Measurements from ENCODE around the gene CRYBG1.
"Not testable (repeated sequence)": the region's sequence is repeated elsewhere in the genome, so short reads cannot be mapped to it uniquely, and the experiment has no call there.

The CRYBG1 gene

DNA sequence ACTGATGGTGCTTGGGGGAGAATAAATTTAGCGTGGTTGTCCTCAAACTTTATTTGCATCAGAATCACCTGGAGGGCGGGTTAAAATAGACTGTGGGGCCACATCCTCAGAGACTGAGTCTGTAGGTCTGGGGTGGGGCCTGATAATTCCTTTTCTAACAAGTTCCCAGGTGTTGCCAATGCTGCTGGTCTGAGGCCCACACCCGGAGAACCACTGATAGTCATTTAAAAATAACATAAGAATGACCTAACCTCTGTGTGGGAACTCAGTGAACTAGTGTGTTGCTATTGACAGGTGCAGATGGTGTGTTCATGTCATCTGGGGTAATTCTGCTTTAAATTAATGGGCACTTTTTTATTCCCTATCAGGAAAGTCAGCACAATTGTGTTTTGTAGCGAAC, 204.0 kb downstream of the CRYBG1 start:
- no peak overlapping the region for H3K4me3 Mint-ChIP-seq
- peaks cover 10% of the 10 kb centered on the region for H3K4me1 Mint-ChIP-seq
- H3K27ac Mint-ChIP-seq, result peak overlapping the region in 1 of 2 donors; percentile 36
- no peaks in the 10 kb centered on the region for H3K27me3 Mint-ChIP-seq
- no peaks in the 10 kb centered on the region for H3K9me3 Mint-ChIP-seq
- no peak for DNase-seq
- no peak for ATAC-seq

DNA sequence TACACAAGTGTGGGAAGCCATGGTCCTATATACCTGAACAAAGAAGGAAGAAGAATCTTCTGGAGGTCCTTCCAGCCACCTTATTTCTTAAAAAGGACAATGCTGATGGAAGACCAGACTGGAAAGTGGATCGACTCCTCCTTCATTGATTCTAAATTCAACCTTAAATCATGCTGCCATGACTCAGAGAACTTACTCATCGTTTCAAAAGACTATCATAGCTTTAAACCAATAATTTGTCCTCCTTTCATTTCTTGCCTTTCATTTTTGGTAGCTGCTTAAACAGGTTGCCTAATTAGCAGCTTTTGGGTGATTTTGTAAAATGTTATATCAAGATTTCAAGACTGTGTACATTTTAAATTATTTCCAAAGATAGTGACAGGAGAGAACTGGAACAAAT, 208.0 kb downstream of the CRYBG1 start:
- DNase-seq (no peak), ATAC-seq (no peak)
- H3K4me1 Mint-ChIP-seq, result no peaks in the 10 kb centered on the region
- no peaks in the 10 kb centered on the region for H3K9me3 Mint-ChIP-seq
- no peak overlapping the region for H3K27ac Mint-ChIP-seq
- H3K27me3 Mint-ChIP-seq, result no peaks in the 10 kb centered on the region
- H3K4me3 Mint-ChIP-seq, result no peak overlapping the region

DNA sequence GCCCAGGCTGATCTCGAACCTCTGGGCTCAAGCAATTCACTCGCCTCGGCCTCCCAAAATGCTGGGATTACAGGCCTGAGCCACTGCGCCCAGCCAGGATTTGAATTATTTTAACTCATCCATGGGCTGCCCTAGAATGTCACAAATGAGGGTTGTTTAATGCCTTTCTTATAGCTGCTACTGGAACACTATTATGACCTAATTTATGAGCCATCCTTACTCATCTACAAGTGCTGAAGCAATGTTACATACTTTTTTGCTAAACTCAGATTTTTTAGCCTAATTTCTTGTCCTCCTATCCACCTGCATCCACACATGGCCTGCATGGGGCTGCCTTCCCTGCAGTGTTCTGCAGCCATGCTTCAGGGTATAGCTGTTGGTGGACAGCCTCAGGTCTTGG, 208.9 kb downstream of the CRYBG1 start:
- no peak for DNase-seq
- H3K4me3 Mint-ChIP-seq, result no peak overlapping the region
- H3K9me3 Mint-ChIP-seq, result no peaks in the 10 kb centered on the region
- peaks cover 2% of the 10 kb centered on the region for H3K4me1 Mint-ChIP-seq
- peak overlapping the region in 1 of 2 donors; percentile 45 for H3K27ac Mint-ChIP-seq
- no peaks in the 10 kb centered on the region for H3K27me3 Mint-ChIP-seq
- no peak for ATAC-seq

DNA sequence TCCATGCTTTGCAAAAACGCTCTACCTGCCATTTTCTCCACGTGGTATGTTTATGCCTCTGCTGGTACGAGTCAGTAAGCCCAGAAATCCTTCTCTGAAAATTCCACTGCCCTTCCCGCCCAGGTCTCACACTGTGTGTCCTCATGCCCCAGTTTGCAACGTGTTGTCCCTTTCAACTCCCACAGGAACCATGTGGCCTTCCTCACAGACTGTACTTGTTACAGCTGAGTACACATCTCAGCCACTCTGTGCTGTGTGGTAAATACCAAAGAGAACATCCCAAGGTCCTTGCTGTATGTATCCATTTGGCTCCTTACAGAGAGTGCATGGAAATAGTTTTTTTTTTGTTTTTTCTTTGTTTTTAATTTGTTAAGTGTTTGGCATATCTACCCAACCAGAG, 211.9 kb downstream of the CRYBG1 start:
- DNase-seq (no peak), ATAC-seq (no peak)
- no peaks in the 10 kb centered on the region for H3K9me3 Mint-ChIP-seq
- H3K4me3 Mint-ChIP-seq, result no peak overlapping the region
- H3K27ac Mint-ChIP-seq, result no peak overlapping the region
- no peaks in the 10 kb centered on the region for H3K27me3 Mint-ChIP-seq
- peaks cover 13% of the 10 kb centered on the region for H3K4me1 Mint-ChIP-seq

DNA sequence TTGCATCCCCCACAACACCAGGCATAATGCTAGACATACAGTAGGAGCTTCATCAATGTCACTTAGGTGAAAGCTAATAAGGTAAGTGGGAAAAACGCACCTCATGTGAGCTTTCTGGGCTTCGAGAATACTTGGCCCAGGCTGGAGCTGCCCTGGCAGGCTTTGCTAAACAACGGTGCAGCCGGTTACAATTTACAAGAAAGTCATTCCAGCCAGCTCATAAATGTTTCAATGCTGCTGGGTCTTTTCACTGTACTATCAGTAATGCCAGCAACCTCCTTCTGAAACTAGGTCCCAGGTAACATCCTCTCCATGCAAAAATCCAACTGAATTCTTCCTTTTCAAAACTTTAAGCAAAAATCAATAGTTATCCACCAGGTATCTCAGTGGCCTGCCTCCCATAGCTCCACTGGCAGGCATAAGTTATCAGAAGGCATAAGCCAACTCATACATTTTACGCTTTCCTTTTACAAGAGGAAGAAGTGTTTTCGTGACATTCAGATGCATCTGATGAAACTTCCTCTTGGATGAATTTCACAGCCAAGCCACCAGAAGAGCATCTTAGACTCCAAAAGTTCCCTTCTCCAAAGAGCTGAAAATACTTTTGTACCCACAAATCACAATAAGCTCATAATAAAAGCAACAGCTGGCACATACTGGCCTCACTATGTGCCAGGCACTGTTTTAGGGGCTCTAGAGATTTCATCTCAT, 212.5 kb downstream of the CRYBG1 start:
- Mint-ChIP-seq H3K27me3 (no peaks in the 10 kb centered on the region), H3K9me3 (no peaks in the 10 kb centered on the region), H3K4me1 (peaks cover 13% of the 10 kb centered on the region), H3K4me3 (no peak overlapping the region), H3K27ac (no peak overlapping the region)
- DNase-seq (no peak), ATAC-seq (no peak)

DNA sequence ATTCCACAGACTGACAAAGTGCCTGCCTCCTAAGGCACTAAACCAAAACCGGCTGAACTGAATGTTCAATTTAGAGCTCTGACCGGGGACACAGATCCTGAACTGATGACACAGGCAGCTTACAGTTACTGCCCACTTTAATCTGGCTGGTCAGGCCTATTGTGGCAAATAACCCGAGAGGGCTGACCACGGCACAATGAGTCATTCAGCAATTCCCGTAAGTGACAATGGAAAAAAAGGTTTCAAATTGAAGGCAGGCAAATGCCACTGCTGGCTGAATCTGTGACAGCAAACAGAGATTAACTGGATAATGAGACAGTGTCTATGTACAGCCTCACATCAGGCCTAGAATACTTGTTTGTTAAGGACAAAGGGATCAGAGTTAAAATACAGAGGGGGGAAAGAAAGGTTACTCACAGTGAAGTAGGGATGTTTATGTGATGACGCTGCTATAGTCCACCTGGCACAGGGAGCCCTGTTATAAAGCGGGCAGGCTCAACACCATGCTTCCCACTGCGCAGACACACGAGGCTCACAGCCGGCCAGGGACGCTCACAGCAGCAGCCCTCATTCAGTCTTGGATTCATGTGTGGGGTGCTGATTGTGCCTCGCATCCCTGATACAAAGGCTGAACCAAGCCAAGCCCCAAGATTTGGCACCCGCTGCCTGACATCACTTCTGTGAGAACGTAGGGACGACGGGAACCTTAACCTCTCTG, 214.4 kb downstream of the CRYBG1 start:
- DNase-seq (no peak), ATAC-seq (peak; percentile 18)
- peak overlapping the region in 1 of 2 donors; percentile 43 for H3K27ac Mint-ChIP-seq
- H3K9me3 Mint-ChIP-seq, result no peaks in the 10 kb centered on the region
- H3K4me3 Mint-ChIP-seq, result no peak overlapping the region
- H3K4me1 Mint-ChIP-seq, result peaks cover 13% of the 10 kb centered on the region
- no peaks in the 10 kb centered on the region for H3K27me3 Mint-ChIP-seq

DNA sequence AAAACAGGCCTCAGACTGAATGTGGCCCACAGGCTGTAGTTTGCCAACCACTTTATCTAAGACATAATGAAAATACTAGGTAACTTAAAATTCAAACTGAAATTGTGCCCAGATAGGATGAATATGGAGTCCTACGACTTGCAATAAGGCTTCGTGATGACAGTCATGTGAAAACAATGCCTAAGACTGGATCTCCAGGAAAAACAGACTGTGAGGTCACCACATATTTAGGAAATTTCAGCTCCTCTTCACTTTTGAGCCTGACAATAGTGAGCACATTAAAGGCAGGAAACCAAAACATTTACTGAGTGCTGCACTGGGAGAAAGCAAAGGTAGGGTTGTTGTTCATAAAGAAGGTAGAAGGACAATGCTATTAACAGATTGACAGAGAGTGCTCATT, 218.8 kb downstream of the CRYBG1 start:
- H3K4me3 Mint-ChIP-seq, result no peak overlapping the region
- no peak for DNase-seq
- H3K27me3 Mint-ChIP-seq, result no peaks in the 10 kb centered on the region
- H3K27ac Mint-ChIP-seq, result no peak overlapping the region
- no peaks in the 10 kb centered on the region for H3K9me3 Mint-ChIP-seq
- H3K4me1 Mint-ChIP-seq, result peaks cover 13% of the 10 kb centered on the region
- ATAC-seq, result no peak

DNA sequence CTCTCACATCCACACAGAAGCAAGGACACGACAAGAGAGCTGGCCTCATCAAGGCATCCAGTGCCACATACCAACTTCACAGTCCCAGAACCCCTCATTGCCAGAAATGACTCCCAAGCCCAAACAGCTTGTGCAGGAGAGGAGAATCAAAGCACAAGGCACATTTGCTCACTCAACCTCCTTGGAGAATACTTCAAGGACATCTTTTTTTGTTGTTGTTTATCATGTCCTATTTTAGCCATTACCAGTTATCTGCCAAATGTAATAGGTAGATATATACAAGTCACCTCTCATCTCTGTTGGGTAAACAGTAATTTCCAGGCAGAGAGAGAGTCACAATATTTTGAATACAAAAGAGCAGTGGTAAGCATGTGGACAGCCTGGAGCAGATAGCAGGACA, 221.0 kb downstream of the CRYBG1 start:
- ATAC-seq, result no peak

DNA sequence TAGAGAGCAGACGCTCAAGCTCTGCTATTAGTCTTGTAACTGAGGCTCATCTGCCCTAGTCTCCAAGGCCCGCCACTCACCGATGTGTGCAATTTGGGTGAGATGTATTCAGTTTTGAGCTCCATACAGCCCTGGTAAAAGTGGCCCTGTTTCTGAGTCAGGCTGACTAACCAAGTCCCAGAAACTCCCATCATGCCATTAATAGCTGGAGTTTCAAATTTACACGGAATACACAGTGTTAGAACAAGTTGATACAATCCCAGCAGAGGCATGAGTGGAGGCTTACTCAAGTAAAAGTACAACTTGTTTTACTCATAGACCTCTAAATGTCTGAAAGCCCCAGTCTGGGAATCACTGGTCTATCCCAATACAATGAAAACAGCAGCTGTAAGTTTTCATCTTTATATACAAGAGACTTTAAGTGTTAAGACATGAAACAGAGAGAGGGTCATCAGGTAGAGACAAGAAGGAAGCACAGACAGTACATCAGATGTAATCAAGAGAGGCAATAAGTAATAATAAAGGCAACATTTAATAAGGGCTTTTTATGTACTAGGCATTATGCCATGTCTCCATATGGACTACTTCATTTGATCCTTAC, 226.4 kb downstream of the CRYBG1 start:
- Mint-ChIP-seq H3K4me3 (no peak overlapping the region), H3K9me3 (no peaks in the 10 kb centered on the region), H3K27me3 (no peaks in the 10 kb centered on the region), H3K27ac (peak overlapping the region in 1 of 2 donors; percentile 28), H3K4me1 (peaks cover 5% of the 10 kb centered on the region)
- DNase-seq (no peak), ATAC-seq (no peak)

More for the DNA sequence above, 221.0 kb downstream of the CRYBG1 start:
- no peak overlapping the region for H3K4me3 Mint-ChIP-seq
- H3K9me3 Mint-ChIP-seq, result no peaks in the 10 kb centered on the region
- no peak overlapping the region for H3K27ac Mint-ChIP-seq
- H3K27me3 Mint-ChIP-seq, result no peaks in the 10 kb centered on the region
- H3K4me1 Mint-ChIP-seq, result no peaks in the 10 kb centered on the region
- DNase-seq, result no peak

DNA sequence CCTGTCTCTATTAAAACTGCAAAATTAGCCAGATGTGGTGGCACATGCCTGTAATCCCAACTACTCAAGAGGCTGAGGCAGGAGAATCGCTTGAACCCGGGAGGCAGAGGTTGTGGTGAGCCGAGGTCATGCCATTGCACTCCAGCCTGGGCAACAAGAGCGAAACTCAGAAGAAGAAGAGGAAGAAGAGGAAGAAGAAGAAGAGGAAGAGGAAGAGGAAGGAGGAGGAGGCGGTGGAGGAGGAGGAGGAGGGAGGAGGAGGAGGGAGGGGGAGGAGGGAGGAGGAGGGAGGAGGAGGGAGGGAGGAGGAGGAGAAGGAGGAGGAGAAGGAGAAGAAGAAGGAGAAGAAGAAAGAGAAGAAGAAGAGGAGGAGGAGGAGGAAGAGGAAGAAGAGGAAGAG, 228.4 kb downstream of the CRYBG1 start:
- H3K4me1 Mint-ChIP-seq, H3K4me3 Mint-ChIP-seq, H3K9me3 Mint-ChIP-seq, H3K27me3 Mint-ChIP-seq, H3K27ac Mint-ChIP-seq, DNase-seq, ATAC-seq: not testable (repeated sequence)

DNA sequence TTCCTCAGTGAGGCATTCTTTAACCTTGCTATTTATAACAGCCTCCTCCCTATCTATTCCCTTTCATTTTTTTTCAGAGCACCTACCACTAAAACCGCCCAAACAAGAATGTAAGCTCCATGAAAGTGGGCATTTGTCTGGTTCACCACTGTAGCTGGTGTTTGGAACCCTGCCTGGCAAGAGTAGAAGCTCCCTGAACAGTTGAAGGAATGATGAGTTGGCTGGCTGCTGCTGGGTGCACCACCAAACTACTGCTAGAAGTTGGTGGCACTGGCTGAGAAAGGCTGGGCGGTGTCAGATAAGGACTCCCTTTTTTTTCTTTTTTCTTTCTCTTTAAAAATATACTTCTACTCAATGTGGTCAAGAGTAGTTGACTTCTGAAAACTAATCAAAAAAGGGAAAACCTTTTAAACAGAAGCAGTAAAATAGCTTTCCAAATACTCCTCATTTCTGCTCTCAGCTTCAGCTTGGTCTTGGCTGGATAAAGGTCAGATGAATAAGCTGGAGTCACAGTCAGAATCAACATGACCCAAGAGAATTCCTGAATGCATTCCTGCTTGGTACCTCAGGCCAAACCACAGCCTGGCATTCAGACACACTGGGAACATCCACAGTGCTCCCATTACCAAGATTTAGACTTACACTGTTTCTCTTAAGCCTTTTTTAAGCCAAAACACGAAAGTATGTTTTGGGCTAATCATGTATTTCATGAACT, 230.8 kb downstream of the CRYBG1 start:
- ATAC-seq (no peak), DNase-seq (no peak)
- H3K4me3 Mint-ChIP-seq, result no peak overlapping the region
- H3K9me3 Mint-ChIP-seq, result no peaks in the 10 kb centered on the region
- peaks cover 5% of the 10 kb centered on the region for H3K4me1 Mint-ChIP-seq
- no peak overlapping the region for H3K27ac Mint-ChIP-seq
- no peaks in the 10 kb centered on the region for H3K27me3 Mint-ChIP-seq

DNA sequence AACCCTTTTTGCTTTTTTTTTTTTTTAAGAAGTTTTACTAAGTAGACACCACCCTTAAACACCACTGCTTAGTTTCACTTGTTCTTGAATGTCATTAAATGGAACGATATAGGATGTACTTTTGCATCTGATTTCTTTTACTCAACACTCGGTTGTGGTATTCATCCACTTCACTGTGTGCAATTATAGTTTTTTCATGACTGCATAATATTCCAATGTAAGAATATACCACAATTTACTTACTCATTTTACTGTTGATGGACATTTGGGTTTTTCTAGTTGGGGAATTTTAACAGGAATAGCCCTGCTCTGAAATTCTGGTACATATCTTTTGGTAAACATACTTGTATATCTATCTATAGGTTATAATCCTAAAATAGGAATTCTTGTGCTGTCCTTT, 238.9 kb downstream of the CRYBG1 start:
- no peaks in the 10 kb centered on the region for H3K27me3 Mint-ChIP-seq
- H3K4me1 Mint-ChIP-seq, result no peaks in the 10 kb centered on the region
- H3K4me3 Mint-ChIP-seq, result no peak overlapping the region
- DNase-seq (no peak), ATAC-seq (no peak)
- H3K27ac Mint-ChIP-seq, result no peak overlapping the region
- H3K9me3 Mint-ChIP-seq, result no peaks in the 10 kb centered on the region

DNA sequence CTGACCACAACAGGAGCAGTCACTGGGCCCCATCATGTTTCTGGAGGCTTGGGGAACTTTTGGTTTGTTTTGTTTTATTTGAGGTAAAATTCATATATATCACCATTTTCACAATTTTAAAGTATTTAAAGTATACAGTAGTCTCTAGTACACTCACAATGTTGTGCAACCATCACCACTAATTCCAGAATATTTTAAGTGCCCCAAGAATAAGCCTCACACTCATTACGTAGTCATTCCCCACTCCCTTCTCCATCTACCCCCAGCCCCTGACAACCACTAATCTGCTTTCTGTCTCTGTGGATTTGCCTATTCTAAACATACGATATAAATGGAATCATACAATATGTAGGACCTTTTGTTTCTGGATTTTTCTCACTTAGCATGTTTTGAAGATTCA, 239.8 kb downstream of the CRYBG1 start:
- Mint-ChIP-seq H3K4me1 (no peaks in the 10 kb centered on the region), H3K27me3 (no peaks in the 10 kb centered on the region), H3K9me3 (no peaks in the 10 kb centered on the region), H3K4me3 (no peak overlapping the region), H3K27ac (no peak overlapping the region)
- DNase-seq (no peak), ATAC-seq (no peak)

DNA sequence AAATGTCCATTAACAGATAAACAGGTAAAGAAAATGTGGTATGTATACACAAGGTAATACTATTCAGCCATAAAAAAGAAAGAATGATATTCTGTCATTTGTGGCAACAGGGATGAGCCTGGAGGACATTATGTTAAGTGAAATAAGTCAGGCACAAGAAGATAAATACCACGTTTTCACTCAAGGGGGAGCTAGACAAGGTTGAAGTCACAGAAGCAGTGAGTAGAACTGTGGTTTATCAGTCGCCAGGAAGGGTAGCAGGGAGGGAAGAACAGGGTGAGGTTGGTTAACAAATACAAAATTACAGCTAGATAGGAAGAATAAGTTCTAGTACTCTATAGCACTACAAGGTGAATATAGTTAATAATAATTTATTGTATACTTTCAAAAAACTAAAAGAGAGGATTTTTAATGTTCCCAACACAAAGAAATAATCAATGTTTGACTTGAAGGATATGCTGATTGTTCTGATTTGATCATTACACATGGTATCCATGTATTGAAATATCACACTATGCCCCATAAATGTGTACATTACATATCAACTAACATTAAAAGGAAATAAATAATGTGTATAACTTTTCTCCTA, 247.7 kb downstream of the CRYBG1 start:
- Mint-ChIP-seq H3K4me3 (no peak overlapping the region), H3K27ac (no peak overlapping the region), H3K27me3 (no peaks in the 10 kb centered on the region), H3K4me1 (peaks cover 10% of the 10 kb centered on the region), H3K9me3 (no peaks in the 10 kb centered on the region)
- DNase-seq (peak in 1 of 2 donors; percentile 14), ATAC-seq (peak; percentile 67)

DNA sequence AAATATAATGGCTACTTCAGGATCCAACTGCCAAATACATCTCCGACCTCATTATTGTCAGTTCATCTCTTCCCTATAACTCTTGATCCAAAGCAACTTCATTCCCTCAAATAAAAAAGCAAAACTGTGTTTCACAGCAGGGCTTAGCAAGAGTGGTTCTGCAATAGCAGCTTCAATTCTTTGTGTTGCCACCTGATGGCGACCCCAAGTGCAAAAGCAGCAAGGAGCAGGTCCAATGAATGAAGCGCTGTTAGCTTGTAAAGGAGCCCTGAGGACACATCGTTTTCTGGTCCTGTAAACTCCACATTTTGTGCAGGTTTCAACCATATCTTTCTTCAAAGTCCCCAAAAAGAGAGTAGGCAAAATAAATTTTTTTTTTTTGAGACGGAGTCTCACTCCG, 249.2 kb downstream of the CRYBG1 start:
- ATAC-seq, result peak; percentile 50
- no peak overlapping the region for H3K27ac Mint-ChIP-seq
- DNase-seq, result peak; percentile 8 to 24
- peaks cover 23% of the 10 kb centered on the region for H3K4me1 Mint-ChIP-seq
- no peak overlapping the region for H3K4me3 Mint-ChIP-seq
- H3K27me3 Mint-ChIP-seq, result no peaks in the 10 kb centered on the region
- no peaks in the 10 kb centered on the region for H3K9me3 Mint-ChIP-seq
